CD4-positive, alpha-beta T cell treated with Interleukin-17A for 1 hour (primary cell): ENCODE data around the gene ARGLU1.
A peak's percentile ranks its signal among the peaks of the same experiment; 100 is the strongest.

Source experiments
- DNase-seq: peaks from one replicate; pipeline ENCODE4 v3.0.0-alpha.2; 2020

The ARGLU1 gene

DNA sequence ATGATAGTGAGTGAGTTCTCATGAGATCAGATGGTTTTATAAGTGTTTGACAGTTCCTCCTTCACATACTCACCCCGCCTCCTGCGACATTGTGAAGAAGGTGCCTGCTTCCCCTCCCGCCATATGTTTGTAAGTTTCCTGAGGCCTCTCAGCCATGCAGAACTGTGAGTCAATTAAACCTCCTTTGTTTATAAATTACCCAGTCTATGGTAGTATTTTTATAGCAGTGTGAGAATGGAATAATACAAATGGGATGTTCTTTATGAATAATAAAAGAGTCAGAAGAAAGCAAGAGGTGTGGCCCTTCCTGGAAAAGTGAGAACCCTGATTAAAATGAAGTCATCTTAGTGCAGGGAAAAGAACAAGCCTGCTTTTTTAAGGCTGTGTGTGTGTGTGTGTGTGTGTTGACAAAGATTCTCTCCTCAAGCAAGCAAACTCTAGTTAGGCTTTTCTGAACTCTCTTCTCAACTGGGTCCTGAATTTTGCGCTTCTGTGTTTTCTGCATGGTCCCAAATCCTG is 18.8 kb upstream of the ARGLU1 start:
- no peak for DNase-seq

DNA sequence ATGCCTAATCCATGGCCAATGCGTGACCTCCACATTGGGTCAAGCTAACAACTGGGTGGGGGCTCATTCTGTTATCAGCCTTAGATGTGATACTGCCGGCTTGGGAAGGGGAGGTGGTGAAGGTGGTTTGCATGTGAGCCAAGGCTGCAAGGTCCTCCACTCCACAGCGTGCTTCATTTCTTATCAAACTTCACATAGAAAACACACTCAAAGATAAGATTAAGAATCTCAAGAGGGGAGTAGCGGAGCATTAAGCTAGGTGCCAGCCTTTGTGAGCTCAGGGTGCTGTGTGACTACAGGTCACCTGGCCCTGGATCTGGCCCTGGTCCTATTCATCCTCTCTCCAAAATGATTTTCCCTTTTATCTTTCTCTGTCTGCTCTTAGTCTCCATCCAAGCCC is 13.3 kb upstream of the ARGLU1 start:
- no peak for DNase-seq

DNA sequence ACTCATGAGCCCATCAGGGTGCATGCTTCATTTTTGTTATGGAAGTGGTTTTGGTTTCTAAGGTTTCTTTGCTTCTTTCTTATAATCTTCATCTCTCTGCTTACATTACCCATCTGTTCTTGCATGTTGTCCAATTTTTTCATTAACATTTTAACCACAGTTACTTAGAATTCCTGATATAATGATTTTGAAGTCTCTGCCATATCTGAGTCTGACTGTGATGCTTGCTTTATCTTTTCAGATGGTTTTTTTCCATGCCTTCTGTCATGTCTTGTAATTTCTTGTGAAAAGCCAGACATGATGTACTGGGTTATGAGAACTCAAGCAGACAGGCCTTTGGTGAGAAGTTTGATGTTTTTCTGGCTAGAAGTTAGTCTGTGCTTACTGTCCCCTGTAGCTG is 8.0 kb upstream of the ARGLU1 start:
- no peak for DNase-seq

DNA sequence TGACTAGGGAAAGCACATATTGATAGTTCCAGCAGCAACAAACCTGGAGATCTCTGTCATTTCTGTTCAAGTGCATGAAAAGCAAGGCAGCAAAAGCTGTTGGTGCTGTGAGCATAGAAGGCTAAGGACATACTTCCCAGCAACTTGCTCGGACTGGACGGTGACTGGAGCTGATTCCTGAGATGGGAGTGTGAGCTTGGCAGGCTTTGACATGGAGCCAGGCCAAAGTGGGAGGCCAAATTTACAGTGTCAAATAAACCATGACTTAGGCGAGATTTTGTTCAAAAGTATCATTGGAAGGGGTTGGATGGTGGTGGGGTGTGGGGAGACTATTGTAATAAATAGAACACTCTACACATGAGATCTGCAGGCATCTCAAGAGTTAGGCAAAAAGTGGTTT is 5.9 kb upstream of the ARGLU1 start:
- no peak for DNase-seq

DNA sequence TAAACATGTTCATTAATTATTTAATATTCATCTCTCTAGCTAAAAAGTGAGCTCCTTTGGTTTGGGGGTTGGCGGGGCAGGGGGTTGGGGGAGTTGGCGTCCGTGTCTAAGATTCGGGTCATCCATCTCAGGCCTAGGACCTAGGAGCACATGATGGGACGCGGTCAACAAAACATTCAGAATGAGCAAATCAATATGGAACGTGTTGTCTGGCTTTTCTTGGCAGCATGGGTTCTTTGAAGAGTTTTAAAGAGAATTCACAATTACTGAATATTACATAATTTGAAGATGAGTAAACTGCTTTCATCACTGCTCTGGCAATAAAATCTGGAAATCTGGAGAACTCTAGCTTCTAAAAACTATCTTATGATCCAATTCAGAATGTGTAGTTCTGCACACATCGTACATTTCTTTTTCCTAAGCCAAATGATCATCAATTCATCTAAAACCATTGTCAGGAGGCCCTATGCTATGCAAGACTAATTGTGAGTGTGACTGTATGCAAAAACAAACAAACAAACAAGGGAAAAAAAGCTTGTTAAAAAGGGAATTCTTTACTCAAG is 5.4 kb upstream of the ARGLU1 start:
- no peak for DNase-seq

DNA sequence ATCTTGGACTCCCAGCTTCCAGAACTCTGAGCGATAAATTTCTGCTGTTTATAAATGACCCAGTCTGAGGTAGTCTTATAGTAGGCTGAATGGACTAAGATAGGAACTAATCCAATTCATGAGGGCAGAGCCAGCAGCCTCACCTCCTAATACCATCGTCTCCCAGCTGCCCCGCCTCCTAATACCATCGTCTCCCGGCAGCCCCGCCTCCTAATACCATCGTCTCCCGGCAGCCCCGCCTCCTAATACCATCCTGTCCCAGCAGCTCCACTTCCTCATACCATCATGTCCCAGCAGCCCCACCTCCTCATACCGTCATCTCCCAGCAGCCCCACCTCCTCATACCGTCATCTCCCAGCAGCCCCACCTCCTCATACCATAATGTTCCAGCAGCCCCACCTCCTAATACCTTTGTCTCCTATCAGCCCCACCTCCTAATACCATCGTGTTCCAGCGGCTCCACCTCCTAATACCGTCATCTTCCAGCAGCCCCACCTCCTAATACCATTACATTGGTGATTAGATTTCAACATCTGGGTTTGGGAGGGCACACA is 2.4 kb upstream of the ARGLU1 start:
- DNase-seq: peak; percentile 92

DNA sequence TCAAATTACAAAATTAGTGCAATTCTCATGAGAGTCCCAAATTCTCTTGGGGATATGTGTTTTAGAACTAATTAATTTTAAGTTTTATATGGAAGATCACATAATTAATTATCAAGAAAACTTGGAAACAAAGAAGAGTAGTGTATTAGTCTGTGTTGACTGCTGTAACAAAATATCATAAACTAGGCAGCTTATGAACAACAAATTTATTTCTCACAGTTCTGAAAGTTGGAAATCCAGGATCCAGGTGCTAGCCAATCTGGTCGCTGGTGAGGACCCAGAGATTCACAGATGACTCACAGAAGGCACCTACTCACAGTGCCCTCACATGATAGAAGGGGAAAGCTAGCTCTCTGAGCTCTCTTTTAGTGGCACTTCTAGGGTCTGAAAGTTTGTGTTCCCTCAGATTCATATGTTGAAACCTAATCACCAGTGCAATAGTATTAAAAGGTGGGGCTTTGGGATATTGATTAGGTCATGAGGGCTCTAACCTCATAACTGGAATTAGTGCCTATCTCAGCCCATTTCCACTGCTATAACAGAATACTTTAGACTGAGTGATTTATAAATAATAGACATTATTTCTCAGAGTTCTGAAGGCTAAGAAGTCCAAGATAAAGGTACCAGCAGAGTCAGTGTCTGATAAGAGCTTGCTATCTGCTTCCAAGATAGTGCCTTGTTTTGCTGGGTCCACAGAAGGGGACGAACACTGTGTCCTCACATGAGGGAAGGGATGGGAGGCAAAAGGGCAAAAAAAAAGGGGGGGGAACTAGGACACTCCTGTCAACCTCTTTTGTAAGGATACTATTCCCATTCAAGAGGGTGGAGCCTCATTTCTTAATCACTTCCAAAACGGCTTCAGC is 1.5 kb upstream of the ARGLU1 start:
- no peak for DNase-seq

DNA sequence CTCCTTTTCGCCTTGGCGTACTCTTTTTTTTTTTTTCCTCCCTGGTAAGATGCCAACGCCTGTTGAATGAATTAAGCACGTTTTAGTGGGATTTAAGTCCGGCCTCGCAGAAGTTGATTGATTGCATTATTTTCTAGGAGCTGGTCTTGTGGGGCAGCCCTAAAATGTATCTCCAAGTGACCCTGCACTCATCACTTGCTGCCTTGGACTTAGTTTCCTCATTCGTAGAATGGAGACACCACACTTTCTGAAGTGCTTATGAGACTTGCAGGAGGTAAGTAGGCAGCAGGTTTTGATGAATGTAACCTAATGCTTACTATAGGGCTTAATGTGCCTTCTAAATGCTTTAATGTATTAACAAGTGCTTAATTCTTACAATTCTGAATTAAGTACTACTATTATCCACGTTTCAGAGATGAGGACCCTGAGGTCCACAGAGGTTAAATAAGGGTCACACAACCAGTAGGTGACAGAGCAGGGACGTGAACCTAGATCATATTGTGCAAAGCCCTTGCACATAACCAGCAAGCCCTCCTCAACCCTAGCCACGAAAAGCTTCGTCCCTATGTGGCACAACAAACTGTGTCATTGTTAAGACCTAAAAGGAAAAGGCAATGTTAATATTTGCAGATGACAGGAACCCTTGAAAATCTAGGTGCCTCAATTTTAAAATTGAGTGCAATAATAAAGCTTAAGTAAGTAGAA is 514 bp upstream of the ARGLU1 start:
- no peak for DNase-seq

DNA sequence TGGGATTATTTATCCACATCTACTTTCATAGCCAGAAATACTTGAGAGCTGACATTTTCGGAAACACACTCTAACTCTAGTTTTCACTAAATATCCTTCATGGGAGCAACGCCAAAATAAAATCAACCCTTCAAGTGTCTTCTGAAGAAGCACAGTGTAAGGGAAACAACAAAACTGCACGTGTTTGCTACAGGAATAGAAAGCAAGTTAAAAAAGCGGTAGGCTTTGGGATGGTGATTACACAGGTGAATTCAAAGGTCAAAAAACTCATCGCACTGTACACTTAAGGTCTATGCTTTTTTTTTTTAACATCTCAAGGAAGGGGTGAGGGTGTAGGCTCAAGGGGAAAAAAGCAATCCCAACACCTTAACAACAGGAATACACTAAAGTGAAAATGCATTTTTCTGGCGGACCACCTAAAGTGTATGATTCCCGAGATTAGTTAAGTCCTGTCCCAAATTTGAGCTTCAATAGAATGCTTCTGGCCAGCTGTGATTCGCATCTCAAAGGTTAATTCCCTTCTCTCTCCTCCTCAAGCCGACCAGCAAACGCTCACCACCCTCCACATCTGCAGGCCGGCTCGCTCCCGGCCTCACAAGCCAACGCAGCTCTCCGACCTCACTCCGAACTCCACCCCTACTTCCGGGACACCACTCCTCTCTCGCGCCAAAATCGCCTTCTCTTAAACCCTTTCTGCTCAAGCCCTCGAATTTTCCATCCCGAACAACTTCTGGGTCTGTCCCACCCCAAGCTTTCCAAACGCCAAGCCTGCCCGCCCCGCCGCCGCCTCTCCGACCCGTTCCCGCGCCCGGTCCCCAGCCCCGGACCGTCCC is 1.1 kb downstream of the ARGLU1 start:
- DNase-seq: peak; percentile 35

DNA sequence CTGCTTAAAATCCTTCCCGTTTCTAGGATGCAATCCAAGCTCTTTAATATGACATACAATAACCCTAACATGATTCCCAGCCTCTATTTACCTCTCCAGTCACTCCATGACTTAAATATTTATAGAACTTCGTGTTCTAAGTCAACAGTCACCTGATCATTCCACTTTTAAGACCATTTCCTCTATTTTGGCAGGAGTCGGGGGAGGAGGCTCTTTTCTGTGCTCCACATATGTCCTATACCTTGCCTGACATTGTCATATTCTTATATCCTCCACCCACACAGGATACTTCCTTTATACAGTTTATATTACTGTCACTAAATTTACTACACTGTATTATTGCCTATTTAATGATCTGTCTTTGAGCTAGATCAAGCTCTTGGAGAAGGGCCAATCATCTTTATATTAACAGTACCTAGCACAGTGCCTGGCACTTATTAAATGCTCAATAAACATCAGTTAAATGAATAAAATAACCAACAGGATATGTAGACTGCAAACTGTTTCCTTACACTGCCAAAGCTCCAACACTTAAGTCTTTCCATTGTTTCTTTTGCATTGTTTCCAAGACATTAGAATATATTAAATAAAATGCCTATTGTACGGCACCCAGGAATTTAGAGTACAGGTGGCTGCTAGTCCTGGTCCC is 2.7 kb downstream of the ARGLU1 start:
- no peak for DNase-seq

DNA sequence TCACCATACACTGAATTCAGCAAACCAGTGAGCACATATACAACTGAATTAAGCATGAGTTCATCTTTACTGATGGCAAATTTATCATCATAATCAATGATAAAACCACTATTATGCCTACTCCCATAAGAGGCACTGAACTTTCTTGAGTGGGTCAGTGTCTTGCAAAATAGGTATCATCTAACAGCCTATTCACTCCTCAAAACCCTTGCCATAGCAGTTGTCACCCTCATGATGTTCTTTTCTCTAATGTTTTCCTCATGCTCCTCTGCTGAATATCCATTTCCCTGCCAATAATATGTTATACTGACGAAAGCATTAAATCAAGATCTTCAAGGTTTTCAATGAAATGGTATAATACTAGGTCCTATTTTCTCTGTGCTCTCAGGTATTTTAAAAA is 5.6 kb downstream of the ARGLU1 start:
- DNase-seq: no peak

DNA sequence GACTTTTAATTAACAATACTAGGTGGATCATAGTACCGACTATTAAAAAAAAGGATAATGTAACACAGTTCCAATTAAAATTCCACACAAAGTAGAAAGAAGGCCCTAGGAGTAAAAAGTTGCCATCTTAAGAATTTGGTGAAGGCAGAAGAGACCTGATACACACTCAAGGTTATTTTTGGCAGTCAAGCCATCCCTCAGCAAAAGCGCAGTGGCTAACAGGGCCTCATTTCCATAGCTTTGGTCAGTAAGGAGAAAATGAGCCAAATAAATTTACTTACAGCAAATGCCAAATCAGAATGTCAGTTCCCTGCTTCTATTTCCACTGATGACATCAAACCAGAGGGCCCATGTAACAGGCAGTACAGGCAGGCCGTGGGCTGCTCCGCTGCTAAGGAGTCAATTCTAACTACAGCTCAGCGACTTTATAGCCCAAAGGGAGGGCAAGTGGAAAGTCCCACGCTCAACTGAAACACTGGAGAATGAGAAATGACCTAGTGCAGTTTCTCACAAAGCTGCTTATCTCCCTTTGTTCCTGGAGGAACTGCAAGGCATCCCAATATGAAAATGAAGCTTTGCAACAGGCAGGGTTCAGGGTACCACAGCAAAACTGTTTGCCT is 6.3 kb downstream of the ARGLU1 start:
- peak; percentile 50 for DNase-seq

DNA sequence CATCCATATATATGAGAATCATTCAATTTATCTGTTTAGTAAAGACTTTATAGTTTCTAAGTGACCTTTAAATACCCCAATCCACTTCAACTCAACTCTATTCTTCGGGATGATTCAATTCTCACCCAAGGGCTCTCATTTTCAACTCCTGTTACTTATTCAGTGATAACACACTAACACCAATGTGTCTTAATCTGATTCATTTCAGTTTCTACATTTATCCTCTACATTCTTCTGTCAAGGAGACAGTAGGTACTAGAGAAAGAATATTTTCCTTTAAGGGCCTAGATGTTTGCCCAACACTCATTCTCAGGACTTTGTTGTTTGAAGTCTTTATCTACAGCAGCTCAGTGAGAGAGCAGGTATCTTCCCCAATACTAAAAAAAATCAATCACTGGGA is 7.1 kb downstream of the ARGLU1 start:
- DNase-seq: no peak

DNA sequence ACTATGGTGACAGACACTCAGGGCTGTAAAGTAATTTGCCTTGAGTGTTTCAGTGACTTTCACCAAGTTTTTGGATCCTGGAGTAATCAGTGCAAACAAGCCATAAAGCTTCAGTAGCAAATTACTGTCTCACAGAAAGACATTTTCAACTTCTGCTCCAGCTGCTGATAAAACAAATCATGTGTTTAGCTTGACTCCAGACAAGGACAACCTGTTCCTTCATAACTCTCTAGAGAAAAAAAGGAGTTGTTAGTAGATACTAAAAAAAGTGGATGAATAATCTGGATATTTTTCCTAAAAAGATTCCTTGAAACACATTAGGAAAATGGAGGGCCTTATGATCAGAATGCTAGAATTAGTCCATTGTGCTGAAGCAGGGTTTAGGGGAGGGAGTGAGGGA is 9.4 kb downstream of the ARGLU1 start:
- DNase-seq: no peak

DNA sequence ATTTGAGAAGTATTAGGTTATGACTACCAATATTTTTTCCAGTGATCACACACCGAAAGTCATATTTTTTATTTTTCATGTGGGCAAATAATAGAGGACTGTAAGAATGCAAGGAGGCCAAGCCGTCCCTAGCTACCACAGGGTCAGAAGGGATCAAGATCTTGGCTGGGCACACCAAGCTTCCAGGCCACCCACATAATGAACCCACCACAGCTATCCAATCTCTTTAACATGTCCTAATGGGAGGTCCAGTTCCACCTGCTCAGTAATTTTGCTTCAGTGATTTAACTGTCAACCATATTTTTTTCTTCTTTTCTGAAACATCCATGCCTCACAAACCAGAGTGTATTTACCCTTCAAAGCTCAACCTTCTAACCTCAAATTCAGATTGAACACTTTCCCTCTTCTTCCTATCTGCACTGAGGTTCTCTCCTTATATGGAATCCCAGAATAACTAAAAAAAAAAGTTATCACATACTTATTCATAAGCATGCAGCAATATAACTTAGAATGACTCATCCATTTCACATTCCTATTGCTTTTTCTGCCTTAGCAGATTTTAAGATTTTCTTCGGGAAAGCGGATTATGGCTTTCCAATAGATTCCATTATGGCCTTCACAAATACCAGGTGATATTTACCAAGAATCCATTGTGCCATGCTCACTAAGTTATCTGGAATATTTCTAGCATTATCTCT is 12.2 kb downstream of the ARGLU1 start:
- no peak for DNase-seq

DNA sequence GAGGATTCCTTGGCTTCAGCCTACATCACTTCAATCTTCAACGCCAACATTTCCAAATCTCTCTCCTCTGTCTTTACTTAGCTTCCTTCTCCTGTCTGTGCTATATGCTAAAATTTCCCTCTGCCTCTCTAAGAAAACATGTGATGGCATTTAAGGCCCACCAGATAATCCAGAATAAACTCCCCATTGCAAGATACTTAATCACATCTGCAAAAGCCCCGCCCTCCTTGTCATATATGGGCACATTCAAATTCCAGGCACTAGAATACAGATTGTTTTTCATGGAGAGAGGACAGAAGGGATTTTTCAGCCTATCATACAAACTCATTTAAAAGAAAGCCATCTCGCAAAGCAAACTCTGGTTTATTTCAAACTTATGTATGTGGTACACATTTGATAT is 16.2 kb downstream of the ARGLU1 start:
- no peak for DNase-seq

DNA sequence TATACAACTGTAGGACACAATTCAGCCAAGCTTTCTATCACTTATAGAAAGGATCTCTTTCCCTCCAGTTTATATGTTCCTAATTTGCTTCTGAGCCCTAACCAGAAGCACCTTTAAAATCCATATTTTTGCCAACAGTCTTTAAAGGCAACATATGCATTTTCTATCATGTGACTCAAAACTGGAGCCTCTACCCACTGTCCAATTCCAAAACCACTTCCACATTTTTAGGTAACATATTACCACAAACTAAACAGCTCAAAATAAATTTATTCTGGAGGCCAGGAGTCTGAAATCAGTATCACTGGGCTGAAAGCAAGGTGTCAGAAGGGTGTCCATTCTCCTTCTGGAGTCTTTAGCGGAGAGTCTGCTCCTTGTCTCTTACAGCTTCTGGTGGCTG is 16.6 kb downstream of the ARGLU1 start:
- no peak for DNase-seq

DNA sequence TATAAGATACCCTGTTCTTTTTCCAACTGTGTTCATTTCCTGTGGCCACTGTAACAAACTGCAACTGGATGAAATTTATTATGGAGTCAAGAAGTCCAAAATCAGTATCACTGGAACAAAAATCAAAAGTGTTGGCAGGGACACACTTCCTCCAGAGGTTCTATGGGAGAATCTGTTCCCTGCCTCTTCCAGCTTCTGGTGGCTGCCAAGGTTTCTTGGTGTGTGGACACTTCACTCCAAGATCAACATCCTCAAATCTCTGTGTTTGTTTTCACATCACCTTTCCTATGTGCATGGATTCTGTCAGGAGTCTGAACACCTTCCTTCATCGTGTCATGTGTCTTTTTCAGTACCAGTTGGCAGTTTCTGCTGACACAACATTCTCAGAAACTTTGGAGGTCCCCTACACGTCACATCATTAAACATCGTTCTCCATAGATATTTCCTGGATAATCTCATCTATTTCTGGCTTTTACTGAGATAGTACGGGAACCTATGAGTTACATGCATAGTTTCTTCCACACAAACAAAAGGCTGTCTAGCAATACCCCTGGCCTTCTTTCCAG is 17.3 kb downstream of the ARGLU1 start:
- DNase-seq: no peak

DNA sequence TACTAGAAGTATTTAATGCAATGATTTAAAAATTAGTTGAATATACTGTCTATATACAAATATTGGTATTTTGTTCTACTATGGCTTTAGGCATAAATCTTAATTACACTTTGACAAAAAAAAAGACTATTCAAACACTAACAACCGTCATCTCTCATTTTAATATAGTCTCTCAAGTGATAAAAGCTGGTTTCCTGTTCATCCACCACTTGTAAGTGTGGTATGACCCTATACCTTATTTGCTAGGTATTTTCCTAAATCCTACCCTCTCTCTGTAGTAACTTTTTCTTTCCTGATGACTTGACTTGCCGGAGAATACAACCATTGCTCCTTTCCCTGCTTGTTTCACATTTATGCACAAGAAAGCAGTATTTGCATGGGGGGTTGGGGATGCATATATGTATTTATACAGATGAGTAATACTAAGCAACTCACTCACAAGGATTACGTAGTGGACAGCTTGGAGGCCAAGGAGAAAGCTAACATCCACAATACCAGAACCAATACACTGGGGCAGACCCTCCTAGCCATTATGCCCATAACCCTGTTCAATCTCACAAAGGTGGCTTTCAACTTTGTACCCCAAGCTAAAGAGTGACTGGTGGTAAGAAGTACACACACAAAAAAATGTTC is 19.8 kb downstream of the ARGLU1 start:
- DNase-seq: no peak

DNA sequence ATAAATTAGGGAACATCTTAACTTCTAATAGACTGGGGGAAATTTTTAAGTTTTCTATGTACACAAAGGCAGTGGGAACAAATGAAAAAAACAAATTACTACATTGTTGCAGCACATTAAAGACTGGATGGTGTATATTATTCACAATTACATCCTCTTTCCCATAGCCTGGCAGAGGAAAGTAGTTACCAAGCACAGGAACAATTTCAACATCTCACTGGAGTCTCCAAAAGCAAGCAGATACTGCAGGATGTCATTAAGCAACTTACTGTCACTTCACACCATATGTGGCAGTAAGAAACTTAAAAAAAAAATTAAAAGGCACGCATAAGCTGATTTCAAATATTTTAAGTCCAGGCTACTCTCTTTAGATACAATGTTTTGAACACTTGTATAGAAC is 26.1 kb downstream of the ARGLU1 start:
- DNase-seq: no peak
